Keratinocyte (primary cell): ENCODE results near the gene ARRB1.

Experiments
- CTCF ChIP-seq, 3 experiments: IDR thresholded peaks in 1 of 3; conservative IDR thresholded peaks in 1 of 3; optimal IDR thresholded peaks in 1 of 3; 2 replicates in 2 of 3; 3 replicates in 1 of 3; pipeline versions ENCODE3 to v1.5.1; 2011; ENCODE audit warnings: low read length in 3 of 3, mild to moderate bottlenecking in 3 of 3, moderate library complexity in 2 of 3, control low read depth in 1 of 3, inconsistent platforms in 1 of 3; ENCODE audit not compliant: insufficient read depth in 2 of 3; ENCODE audit errors: extremely low read depth in 1 of 3
- EZH2 ChIP-seq: IDR thresholded peaks from one replicate; pipeline ENCODE4 v1.6.1; 2012; ENCODE audit warnings: inconsistent platforms, mild to moderate bottlenecking, low read length, moderate library complexity

GRCh38 chr11:75374646-75375045, 23.2 kb upstream of the ARRB1 start:
- TF ChIP-seq CTCF (optimal IDR thresholded peaks at IDR 0.05 in 1 of 3, IDR thresholded peaks at IDR 0.05 in 1 of 3, conservative IDR thresholded peaks at IDR 0.05 in 1 of 3; ENCODE audit: extremely low read depth in 1 of 3, insufficient read depth in 2 of 3, low read length in 3 of 3) = no peak
- no peak for TF ChIP-seq EZH2
